HG03571 (cell line): ENCODE results near the gene ZNF670.

Experiments used
- ATAC-seq: cut with Tn5 transposase; IDR thresholded peaks from one replicate; pipeline ENCODE4 v1.9.1; 2021; ENCODE audit not compliant: unreplicated experiment

Gene ZNF670

DNA sequence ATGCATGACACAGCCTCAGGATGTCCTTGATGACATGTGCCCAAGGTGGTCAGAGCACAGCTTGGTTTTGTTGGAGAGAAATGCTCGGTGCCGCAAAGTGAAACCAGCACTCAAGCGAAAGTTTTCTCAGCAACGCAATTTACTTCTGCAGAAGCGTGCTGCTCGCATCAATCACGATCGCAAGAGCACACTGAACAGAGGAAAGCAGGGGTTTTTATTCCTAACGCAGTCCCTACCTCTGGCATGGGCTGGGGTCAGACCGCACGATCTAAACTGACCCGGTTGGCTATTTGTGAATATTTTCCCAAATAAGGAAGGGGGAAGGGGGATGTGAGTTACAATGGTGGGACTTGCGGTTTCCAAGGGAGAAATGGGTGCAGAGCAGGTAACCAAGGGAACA, 26.4 kb upstream of the ZNF670 start:
- no peak for ATAC-seq

DNA sequence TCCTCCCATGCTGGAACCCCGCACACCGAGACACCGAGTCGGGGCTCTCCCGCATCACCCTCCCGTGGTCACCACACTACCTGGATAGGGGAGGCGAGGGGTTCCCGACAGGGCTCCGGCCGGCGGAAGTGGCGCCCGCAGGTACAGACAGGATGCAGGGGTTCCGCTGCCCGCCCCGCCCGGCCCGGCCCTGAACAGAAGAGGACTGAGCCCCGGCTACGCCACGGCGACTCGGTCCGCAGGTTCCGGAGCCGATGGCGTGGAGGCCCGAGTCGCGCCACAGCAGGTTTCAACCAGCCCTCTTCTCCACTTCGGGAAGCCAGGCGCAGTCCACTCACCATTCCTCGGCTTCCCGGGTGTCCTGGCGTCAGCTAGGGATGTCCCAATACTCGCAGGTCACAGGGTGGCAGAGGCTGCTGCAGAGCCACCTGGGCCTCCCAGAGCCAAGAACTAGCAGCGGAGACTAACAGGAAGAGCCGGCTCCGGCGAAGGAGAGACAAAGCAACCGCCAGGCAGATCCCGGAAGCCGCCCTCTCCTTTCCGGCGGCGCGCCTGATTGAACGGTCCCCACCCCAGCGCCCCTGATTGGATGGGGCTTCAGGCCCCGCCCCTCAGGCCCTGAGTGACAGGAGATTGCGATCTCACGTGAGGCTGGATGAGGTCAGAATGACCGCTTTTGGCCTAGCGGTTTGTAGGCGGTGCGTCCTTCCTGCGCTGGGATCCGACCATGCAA, 25.4 kb upstream of the ZNF670 start, which contains the start of gene ZNF669:
TSS of gene ZNF669 (minus strand) at position 498 of the 733 bp plus-strand sequence. CDS start at position 341, 157 bp downstream.
- peak; percentile 99 for ATAC-seq

GRCh38 chr1:247102381-247102780, 23.8 kb upstream of the ZNF670 start:
- ATAC-seq: no peak

DNA sequence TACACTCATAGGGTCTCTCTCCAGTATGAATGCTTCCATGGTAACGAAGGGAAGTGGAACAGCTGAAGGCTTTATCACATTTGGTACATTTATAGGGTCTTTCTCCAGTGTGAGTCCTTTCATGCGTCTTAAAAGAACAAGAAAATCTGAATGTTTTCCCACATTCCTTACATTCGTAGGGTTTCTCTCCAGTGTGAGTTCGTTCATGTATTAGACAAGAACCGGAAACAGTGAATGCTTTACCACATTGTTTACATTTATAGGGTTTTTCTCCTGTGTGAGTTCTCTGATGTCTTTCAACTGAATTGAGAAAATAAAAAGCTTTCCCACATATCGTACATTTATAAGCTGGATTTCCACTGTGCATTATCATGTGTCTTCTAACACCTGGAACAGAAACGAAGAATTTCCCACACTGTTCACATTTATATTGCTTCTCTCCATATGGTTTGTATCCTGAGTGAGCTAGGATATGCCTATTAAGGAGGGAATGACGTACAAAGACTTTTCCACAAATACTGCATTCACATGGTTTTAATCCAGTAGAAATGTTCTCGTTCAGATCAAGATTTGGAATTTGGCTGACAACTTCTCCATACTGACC, 22.2 kb upstream of the ZNF670 start:
- ATAC-seq: no peak

- ATAC-seq: no peak
Measured at GRCh38 chr1:247096958-247097357, 18.3 kb upstream of the ZNF670 start.

DNA sequence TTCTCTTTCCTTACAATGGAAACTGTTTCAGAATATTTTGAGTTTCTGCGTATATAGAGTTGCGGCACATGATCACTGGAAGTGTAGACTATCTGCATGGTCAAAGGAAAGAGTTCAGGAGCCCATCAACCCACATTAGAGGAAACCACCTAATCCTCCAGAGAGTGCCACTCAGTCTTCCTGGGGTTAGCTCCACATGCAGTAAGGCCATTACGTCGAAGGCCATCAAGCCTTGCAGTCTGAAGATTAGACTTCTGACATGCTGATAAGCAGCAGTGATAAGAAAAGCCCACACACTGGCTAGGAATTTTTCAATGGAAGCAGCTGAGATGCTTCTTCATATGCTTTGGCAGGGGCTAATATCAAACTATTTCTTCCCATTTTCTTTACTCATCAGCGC, 17.9 kb upstream of the ZNF670 start:
- ATAC-seq: no peak

- ATAC-seq: no peak
Measured at GRCh38 chr1:247096112-247096511, 17.5 kb upstream of the ZNF670 start.

DNA sequence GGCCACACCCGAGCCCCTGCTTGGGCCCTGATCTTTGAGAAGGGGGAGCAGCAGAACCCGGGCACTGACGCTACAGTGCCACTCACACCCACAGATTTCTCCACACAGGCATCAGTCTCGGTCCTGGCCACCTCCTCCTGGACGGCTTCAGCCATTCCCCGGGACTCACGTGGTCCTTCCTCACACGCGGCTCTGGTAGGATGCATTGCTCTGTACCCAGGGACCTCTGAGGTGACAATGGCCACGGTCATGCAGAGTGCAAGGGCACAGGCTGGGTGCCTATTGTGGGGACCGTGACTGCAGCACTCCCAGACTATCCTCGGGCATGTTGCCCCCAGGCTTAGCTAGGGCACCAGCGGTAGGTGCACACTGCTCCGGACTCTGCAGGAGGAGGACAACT, 11.8 kb upstream of the ZNF670 start:
- no peak for ATAC-seq

- no peak for ATAC-seq
Measured at GRCh38 chr1:247089616-247090375, 11.2 kb upstream of the ZNF670 start.

DNA sequence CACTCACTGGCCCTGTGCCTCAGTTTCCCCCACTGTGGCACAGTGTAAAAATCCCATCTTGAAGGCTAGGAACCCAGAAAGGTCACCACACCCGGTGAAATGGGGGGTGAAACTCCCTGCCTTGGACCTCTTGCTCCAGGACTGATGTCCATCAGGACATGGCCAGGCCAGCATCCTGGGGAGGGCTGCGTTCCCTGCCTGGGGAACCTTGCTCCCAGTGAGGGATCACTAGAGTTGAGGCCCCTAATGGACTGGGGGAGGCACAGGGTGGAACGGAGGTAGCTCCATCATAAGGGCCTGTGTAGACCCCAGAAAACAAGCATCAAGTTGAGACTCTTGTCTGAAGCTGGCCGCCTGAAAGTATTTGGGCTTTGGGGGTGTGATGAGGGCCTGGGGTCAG, 10.4 kb upstream of the ZNF670 start:
- ATAC-seq: no peak

DNA sequence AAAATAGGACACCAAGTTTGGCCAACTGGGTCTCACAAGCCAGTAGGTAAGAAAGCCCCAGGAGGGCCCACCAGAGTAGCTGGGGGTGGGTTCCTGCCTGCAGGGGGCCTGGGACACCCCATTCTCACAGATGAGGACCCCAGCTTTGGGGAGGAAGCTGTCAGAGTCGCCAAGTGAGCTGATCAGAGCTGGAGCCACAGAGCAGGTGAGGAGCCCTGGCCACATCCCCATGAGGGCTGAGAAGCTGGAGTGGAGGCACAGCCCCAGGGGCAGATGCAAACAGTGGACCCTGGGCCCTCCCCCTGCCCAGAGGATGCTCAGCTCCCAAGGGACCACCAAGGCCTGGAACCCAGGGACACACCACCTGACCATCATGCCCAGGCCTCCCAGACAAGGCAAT, 8.6 kb upstream of the ZNF670 start:
- no peak for ATAC-seq

- ATAC-seq: no peak
Measured at GRCh38 chr1:247085310-247085709, 6.7 kb upstream of the ZNF670 start.

GRCh38 chr1:247084771-247085170, 6.2 kb upstream of the ZNF670 start:
- no peak for ATAC-seq

DNA sequence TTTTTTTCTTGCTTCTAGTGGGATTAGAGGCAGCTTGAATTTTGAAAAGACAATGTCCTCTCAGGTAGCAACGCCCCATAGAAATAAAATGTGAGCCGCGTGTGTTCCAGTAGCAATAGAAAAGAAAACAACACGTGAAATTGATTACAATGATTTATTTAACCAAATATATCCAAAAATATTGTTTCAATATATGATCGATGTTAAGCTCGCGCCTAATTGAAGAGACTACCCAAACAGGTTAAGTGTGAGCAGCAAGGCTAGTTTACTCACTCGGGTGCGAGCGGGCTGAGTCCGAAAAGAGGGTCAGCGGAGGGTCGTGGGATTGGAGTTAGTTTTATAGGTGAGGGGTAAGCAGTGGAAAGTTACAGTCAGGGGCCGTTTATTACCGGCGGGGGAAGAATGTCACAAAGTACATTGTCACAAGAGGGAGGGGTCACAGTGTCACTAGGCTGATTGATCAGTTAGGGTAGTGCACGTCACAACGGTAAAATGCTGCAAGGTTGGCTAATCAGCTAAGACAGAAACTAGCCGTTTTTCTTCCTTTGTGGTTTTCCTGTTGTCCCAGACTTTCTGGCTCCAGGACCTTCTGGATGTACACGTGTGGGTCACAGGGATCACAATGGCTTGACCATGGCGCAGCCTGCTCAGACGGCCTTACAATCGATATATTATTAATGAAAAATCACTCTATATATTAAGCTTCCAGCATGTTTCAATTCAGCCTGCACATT, 697 bp upstream of the ZNF670 start:
- no peak for ATAC-seq

DNA sequence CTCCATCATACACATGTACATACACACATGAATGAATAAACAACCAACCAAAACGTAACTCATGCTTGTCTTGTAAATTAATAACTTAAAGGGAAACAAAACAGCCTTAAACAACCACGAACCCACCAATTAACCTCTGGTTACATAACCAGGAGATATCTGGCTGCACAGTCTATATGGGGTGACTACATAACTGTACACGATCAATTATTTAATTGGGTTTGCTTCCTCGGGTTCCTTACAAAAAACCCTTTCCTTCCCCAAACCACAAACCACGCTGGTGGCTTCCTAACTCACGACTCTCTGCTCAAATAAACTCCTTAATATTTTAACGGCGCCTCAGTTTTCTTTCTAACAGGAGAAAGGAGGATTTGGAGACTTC, 744 bp downstream of the ZNF670 start:
- peak; percentile 25 for ATAC-seq

DNA sequence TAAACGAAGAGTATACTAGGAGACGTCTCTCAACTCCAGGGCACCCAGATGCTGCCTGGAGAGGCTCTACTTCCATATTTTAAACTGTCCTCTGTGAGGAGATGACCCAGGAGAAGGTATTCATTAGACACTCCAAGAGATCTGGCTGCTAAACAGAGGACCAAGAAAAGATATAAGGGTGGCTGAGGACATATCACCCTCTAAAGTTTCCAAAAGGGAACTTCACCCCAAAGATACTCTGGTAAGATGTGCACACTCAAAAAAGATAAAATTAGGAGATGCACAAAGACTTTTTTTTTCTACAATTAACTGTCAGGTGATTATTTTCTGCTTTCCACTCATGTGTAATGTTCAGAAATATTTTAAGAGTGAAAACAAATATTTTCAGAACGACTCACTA, 1.4 kb downstream of the ZNF670 start:
- no peak for ATAC-seq

- ATAC-seq: no peak
Measured at GRCh38 chr1:247070645-247071044, 8.0 kb downstream of the ZNF670 start.

- no peak for ATAC-seq
Measured at GRCh38 chr1:247064304-247064703, 14.3 kb downstream of the ZNF670 start.

DNA sequence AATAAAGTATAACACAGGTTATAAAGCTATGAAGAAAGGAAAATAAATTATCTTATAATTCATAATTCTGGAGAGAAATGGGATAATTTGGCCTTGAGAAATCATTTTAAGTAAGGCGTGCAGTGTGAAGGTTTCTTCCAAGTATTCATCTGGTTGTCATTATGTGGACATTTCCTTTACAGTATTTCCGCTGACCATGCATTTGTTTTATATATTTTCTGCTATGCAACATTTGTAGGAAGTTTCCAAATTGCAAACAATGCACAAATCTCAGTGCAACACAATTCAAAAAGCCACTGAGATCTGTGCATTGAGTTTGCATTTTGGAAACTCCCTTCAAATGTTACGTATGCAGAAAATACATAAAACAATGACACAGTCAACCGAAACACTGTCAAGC, 17.8 kb downstream of the ZNF670 start:
- no peak for ATAC-seq

DNA sequence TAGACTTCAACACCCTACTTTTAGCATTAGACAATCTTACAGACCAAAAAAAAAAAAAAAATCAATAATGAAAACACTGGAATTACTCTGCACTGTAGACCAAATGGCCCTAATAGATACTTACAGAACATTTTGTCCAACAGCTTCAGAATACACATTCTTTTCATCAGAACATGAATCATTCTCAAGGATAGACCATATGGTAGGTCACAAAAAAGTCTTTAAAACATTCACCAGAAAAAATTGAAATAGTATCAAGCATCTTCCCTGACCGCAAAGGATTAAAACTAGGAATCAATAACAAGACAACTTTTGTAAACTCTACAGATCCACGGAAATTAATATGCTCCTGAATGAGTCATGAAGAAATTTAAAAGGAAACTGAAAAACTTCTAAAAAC, 22.5 kb downstream of the ZNF670 start:
- no peak for ATAC-seq

GRCh38 chr1:247054992-247055415, 23.6 kb downstream of the ZNF670 start:
- no peak for ATAC-seq
